Activated T-cell treated with anti-CD3 and anti-CD28 coated beads, Interleukin-2, amount 50 U/mL, for 4 hours (primary cell): ENCODE measurements around the gene TRDN. TPM values are rescaled to one million over a fixed set of nuclear protein-coding genes. Genes with fewer than 3 reads are reported as not detected.

Experiments used
- ATAC-seq, 2 donors: fragments of 200-7000 bp; cut with Tn5 transposase; one replicate each; pipeline ENCODE4 v1.10.0; 2021
- DNase-seq: peaks from one replicate; pipeline ENCODE4 v3.0.0-alpha.2; 2020
- H3K27me3 Mint-ChIP-seq: one replicate; pipeline ENCODE4 v1.8.0; 2021; ENCODE audit warnings: low read depth, mixed read lengths
- H3K36me3 Mint-ChIP-seq: one replicate; pipeline ENCODE4 v1.8.0; 2022; ENCODE audit warnings: mixed read lengths; ENCODE audit not compliant: insufficient read depth
- H3K4me1 Mint-ChIP-seq: one replicate; pipeline ENCODE4 v1.8.0; 2021; ENCODE audit warnings: low read depth, mixed read lengths
- H3K4me3 Mint-ChIP-seq: one replicate; pipeline ENCODE4 v1.8.0; 2021; ENCODE audit warnings: mild to moderate bottlenecking, moderate library complexity, mixed read lengths
- H3K9me3 Mint-ChIP-seq: one replicate; pipeline ENCODE4 v1.8.0; 2021; ENCODE audit warnings: mixed read lengths
- total RNA-seq, 3 donors: library from RNA; stranded (reverse); gene quantifications; one replicate each; pipeline ENCODE4 v1.2.1, GENCODE V29; 2021

The TRDN gene
- total RNA-seq, 3 donors from 2014 or later: not detected

- Mint-ChIP-seq H3K27me3 (no peaks in the 10 kb centered on the region), H3K9me3 (peaks cover 7% of the 10 kb centered on the region), H3K4me3 (no peak overlapping the region), H3K36me3 (no peaks in the 10 kb centered on the region), H3K4me1 (no peaks in the 10 kb centered on the region)
- DNase-seq (no peak), ATAC-seq (no peak)
Observed at GRCh38 chr6:123226398-123226797, 410.4 kb downstream of the TRDN start.

DNA sequence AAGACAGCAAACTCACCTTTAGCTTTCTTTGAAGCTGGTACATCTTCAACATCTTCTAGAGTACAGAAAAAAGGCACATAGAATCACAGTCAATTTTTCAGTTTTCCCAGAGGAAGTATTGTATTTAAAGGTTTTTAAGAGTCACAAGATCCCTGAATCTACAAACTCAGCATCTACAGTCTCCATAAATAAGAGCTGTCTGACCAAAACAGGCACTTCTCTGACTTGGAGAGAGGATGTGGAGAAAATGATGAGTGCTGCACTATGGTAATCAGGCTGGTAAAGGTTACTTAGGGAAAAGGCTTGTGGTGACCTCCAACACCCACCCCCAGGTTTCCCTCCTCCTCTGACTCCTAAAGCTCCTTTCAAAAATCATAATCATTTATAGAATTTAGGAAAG lies 412.7 kb downstream of the TRDN start:
- DNase-seq: no peak
- no peak for ATAC-seq
- H3K36me3 Mint-ChIP-seq: no peaks in the 10 kb centered on the region
- H3K27me3 Mint-ChIP-seq: no peaks in the 10 kb centered on the region
- peaks cover 7% of the 10 kb centered on the region for H3K9me3 Mint-ChIP-seq
- no peak overlapping the region for H3K4me3 Mint-ChIP-seq
- no peaks in the 10 kb centered on the region for H3K4me1 Mint-ChIP-seq

DNA sequence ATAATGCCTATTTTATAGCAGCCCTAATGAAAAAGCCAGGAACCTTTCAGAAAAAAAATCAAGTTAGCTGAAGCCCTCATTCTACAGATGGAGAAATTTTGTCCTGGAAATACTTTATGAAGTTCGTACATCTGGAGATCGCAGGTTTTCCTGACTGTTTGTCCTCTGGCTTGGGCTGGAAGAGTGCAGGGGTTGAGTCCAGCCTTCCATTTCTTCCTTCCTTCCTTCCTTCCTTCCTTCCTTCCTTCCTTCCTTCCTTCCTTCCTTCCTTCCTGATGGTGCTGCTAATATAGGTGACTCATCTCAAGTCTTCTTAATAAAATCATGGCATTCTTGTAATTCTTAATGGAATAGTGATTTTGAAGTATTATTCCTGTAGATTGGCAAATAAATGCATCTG lies 413.3 kb downstream of the TRDN start:
- ATAC-seq: no peak
- H3K36me3 Mint-ChIP-seq: no peaks in the 10 kb centered on the region
- H3K27me3 Mint-ChIP-seq: no peaks in the 10 kb centered on the region
- peaks cover 7% of the 10 kb centered on the region for H3K9me3 Mint-ChIP-seq
- H3K4me1 Mint-ChIP-seq: no peaks in the 10 kb centered on the region
- DNase-seq: no peak
- H3K4me3 Mint-ChIP-seq: no peak overlapping the region

DNA sequence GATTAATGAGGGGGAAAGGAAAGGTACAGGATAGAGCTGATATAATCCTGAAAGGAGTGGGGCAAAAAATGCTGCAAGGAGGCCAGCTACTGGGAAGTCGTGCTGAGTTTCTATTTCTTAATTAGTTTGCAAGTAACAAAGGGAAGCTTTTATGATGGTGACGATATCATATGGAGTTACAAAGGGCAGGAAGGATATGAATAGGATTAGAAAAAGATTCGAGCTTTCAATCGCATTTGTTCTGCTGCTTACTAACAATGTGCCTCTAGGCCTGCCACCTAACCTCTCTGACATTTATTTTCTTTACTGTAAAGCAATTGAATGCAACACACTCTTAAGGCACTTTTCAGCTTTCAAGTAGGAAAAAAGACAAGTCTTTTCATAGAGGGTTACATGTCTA lies 421.5 kb downstream of the TRDN start:
- no peaks in the 10 kb centered on the region for H3K27me3 Mint-ChIP-seq
- ATAC-seq: no peak
- no peak for DNase-seq

DNA sequence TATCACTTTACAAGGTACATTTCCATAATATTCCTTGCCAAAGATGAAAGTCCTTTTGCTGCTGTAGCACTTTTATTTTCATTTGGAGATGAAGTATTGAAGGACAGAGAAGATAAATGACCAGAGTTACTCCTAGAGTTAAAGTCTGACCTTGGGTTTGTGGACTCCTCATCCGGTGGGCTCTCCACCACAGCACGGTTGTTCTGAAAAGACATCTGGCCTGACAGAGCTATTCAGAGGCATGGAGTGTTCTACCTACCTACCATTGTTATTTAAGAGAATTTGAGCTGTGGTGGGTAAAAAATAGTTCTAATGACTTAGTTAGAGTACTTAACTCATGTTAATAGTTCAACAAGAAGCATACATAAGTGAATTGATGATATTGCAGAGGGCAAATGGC lies 422.3 kb downstream of the TRDN start:
- DNase-seq (no peak), ATAC-seq (no peak)
- no peaks in the 10 kb centered on the region for H3K9me3 Mint-ChIP-seq
- H3K36me3 Mint-ChIP-seq: no peaks in the 10 kb centered on the region
- no peak overlapping the region for H3K4me3 Mint-ChIP-seq
- no peaks in the 10 kb centered on the region for H3K27me3 Mint-ChIP-seq
- H3K4me1 Mint-ChIP-seq: no peaks in the 10 kb centered on the region

More for the DNA sequence above, 421.5 kb downstream of the TRDN start:
- Mint-ChIP-seq H3K4me3 (no peak overlapping the region), H3K4me1 (no peaks in the 10 kb centered on the region), H3K9me3 (no peaks in the 10 kb centered on the region), H3K36me3 (no peaks in the 10 kb centered on the region)

GRCh38 chr6:123213921-123214320 lies 422.8 kb downstream of the TRDN start:
- Mint-ChIP-seq H3K4me1 (no peaks in the 10 kb centered on the region), H3K9me3 (no peaks in the 10 kb centered on the region), H3K4me3 (no peak overlapping the region), H3K36me3 (no peaks in the 10 kb centered on the region), H3K27me3 (no peaks in the 10 kb centered on the region)
- ATAC-seq (no peak), DNase-seq (no peak)

DNA sequence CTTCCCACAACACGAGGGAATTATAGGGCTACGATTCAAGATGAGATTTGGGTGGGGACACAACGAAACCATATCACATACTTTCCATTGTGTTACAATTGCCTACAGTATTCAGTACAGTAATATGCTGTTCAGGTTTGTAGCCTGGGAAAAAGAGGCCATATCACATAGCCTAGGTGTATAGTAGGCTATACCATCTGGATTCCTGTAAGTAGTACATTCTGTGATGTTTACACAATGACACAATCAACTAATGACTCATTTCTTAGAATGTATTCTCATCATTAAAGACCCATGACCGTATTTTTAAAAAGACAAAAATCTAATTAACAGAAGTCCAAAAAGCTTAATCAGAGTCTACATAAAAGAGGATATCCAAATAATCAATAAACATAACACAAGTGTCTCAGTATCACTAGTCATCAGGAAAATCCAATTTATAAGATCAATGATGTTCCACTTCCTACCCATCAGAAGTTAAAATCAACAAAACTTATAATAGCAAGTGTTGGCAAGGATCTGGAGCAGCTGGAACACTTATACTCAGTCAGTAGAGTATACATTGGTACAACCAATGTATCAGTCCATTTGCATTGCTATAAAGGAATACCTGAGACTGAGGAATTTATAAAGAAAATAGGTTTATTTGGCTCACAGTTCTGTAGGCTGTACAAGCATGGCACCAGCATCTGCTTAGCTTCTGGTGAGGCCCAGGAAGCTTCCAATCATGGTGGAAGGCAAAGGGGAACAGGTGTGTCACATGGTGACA lies 424.8 kb downstream of the TRDN start:
- Mint-ChIP-seq H3K27me3 (no peaks in the 10 kb centered on the region), H3K4me3 (no peak overlapping the region), H3K36me3 (no peaks in the 10 kb centered on the region), H3K9me3 (no peaks in the 10 kb centered on the region), H3K4me1 (no peaks in the 10 kb centered on the region)
- ATAC-seq: no peak
- DNase-seq: no peak

GRCh38 chr6:123210645-123211044 lies 426.1 kb downstream of the TRDN start:
- ATAC-seq: no peak
- Mint-ChIP-seq H3K4me1 (no peaks in the 10 kb centered on the region), H3K27me3 (no peaks in the 10 kb centered on the region)

DNA sequence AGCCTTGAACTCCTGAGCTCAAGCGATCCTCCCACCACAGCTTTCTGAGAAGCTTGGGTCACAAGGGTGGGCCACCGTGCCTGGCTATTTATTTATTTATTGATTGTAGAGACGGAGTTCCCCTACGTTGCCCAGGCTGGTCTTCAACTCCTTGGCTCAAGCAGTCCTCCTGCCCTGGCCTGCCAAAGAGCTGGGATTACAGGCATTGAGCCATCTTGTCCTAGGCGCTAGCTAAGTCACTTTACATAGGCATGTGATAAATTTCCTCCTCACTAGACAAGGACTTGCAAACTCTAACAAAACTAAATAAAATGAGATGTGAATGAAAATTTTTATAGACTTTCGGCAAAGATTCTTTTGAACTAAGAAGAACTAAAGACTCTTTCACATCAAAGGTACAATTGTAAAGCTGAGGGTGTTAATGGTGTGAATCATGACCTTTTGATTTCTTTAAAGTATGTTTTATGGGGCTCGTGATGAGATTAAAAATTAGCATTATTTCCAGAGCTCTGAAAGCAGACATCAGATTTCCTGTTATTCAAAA lies 428.7 kb downstream of the TRDN start:
- no peaks in the 10 kb centered on the region for H3K4me1 Mint-ChIP-seq
- ATAC-seq: no peak
- DNase-seq: no peak
- H3K27me3 Mint-ChIP-seq: no peaks in the 10 kb centered on the region
- peaks cover 4% of the 10 kb centered on the region for H3K9me3 Mint-ChIP-seq
- H3K4me3 Mint-ChIP-seq: no peak overlapping the region
- no peaks in the 10 kb centered on the region for H3K36me3 Mint-ChIP-seq

More at GRCh38 chr6:123210645-123211044, 426.1 kb downstream of the TRDN start:
- no peaks in the 10 kb centered on the region for H3K36me3 Mint-ChIP-seq
- H3K4me3 Mint-ChIP-seq: no peak overlapping the region
- no peaks in the 10 kb centered on the region for H3K9me3 Mint-ChIP-seq
- DNase-seq: no peak

GRCh38 chr6:123203928-123204327 lies 432.8 kb downstream of the TRDN start:
- no peak overlapping the region for H3K4me3 Mint-ChIP-seq
- no peaks in the 10 kb centered on the region for H3K36me3 Mint-ChIP-seq
- no peaks in the 10 kb centered on the region for H3K27me3 Mint-ChIP-seq

GRCh38 chr6:123201869-123202372 lies 434.8 kb downstream of the TRDN start:
- peaks cover 13% of the 10 kb centered on the region for H3K9me3 Mint-ChIP-seq
- no peak for DNase-seq
- no peak overlapping the region for H3K4me3 Mint-ChIP-seq
- no peaks in the 10 kb centered on the region for H3K36me3 Mint-ChIP-seq
- no peaks in the 10 kb centered on the region for H3K4me1 Mint-ChIP-seq
- no peak for ATAC-seq
- no peaks in the 10 kb centered on the region for H3K27me3 Mint-ChIP-seq

More at GRCh38 chr6:123203928-123204327, 432.8 kb downstream of the TRDN start:
- no peak for DNase-seq
- ATAC-seq: no peak
- Mint-ChIP-seq H3K9me3 (peaks cover 13% of the 10 kb centered on the region), H3K4me1 (no peaks in the 10 kb centered on the region)

DNA sequence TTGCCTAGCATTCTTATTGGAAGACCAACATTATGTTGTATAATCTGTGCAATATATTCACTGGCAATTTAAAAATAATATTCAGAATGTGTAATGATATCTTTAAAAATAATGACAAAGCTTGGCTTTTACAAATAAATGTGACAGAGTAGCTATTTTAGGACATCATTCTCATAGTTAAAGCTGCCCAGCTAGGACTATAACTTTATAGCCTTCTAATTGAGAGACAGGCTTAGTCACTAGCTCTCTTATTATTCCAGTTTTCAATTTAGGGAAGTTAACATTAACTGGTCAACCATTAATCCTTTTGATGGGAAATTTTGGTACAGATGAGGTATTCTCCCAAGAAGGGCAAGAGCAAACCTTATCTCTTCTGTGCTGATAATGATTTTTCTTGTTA lies 443.5 kb downstream of the TRDN start:
- Mint-ChIP-seq H3K27me3 (no peaks in the 10 kb centered on the region), H3K9me3 (no peaks in the 10 kb centered on the region), H3K36me3 (no peaks in the 10 kb centered on the region), H3K4me3 (no peak overlapping the region), H3K4me1 (no peaks in the 10 kb centered on the region)
- no peak for DNase-seq
- no peak for ATAC-seq

DNA sequence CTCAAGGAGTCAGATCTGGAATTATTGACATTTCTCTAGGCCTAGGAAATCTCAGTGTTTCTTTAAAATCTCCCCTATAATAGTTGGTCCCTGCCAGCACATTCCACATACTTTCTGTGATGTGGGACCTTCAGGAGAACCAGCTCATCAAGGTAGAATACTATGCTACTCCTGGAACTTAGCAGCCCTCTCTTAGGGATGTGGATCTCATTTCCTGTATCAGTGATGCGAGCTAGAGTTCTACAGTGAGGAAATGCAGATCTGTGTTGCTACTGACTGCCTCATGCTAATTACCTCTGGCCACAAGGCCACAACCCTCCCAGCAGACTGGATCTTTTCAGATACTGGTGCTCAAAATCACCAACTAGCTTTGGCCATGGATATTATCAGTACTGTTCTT lies 446.9 kb downstream of the TRDN start:
- H3K36me3 Mint-ChIP-seq: no peaks in the 10 kb centered on the region
- ATAC-seq (no peak), DNase-seq (no peak)
- H3K4me3 Mint-ChIP-seq: no peak overlapping the region
- H3K9me3 Mint-ChIP-seq: peaks cover 14% of the 10 kb centered on the region
- no peaks in the 10 kb centered on the region for H3K4me1 Mint-ChIP-seq
- H3K27me3 Mint-ChIP-seq: no peaks in the 10 kb centered on the region

GRCh38 chr6:123182998-123183397 lies 453.8 kb downstream of the TRDN start:
- Mint-ChIP-seq H3K36me3 (no peaks in the 10 kb centered on the region), H3K27me3 (no peaks in the 10 kb centered on the region), H3K4me1 (no peaks in the 10 kb centered on the region), H3K4me3 (no peak overlapping the region), H3K9me3 (peaks cover 17% of the 10 kb centered on the region)
- DNase-seq (no peak), ATAC-seq (no peak)

- H3K27me3 Mint-ChIP-seq: no peaks in the 10 kb centered on the region
- no peak overlapping the region for H3K4me3 Mint-ChIP-seq
- ATAC-seq (no peak), DNase-seq (no peak)
- H3K9me3 Mint-ChIP-seq: peaks cover 3% of the 10 kb centered on the region
- H3K36me3 Mint-ChIP-seq: no peaks in the 10 kb centered on the region
- H3K4me1 Mint-ChIP-seq: no peaks in the 10 kb centered on the region
Observed at GRCh38 chr6:123176706-123177105, 460.0 kb downstream of the TRDN start.
